Middle frontal gyrus (tissue), 1 donor: Measurements from ENCODE around the gene RHOD.

Source experiments
- DNase-seq: peaks from one replicate; pipeline ENCODE4 v3.0.0-alpha.2; 2015; ENCODE audit warnings: low spot score; ENCODE audit errors: extremely low spot score

The RHOD gene

GRCh38 chr11:67059671-67060070, 3.0 kb downstream of the RHOD start:
- DNase-seq = no peak

- DNase-seq = no peak
Measured at GRCh38 chr11:67060111-67060522, 3.5 kb downstream of the RHOD start.

- DNase-seq = no peak
Measured at GRCh38 chr11:67062526-67063373, 6.1 kb downstream of the RHOD start.

GRCh38 chr11:67066333-67066709, 9.7 kb downstream of the RHOD start:
- DNase-seq = no peak

GRCh38 chr11:67071420-67072284, 15.0 kb downstream of the RHOD start:
- DNase-seq = no peak

- DNase-seq = no peak
Measured at GRCh38 chr11:67072295-67072694, 15.6 kb downstream of the RHOD start.

- no peak for DNase-seq
Measured at GRCh38 chr11:67073908-67074307, 17.3 kb downstream of the RHOD start.

- no peak for DNase-seq
Measured at GRCh38 chr11:67076202-67076601, 19.6 kb downstream of the RHOD start.

GRCh38 chr11:67079065-67079705, 22.5 kb downstream of the RHOD start:
- DNase-seq = no peak

GRCh38 chr11:67082071-67082791, 25.6 kb downstream of the RHOD start:
- no peak for DNase-seq

- no peak for DNase-seq
Measured at GRCh38 chr11:67083786-67084366, 27.2 kb downstream of the RHOD start.

GRCh38 chr11:67085617-67086016, 29.0 kb downstream of the RHOD start:
- DNase-seq = no peak

GRCh38 chr11:67090717-67091116, 34.1 kb downstream of the RHOD start:
- no peak for DNase-seq

GRCh38 chr11:67095214-67095507, 38.5 kb downstream of the RHOD start:
- DNase-seq = no peak

- DNase-seq = no peak
Measured at GRCh38 chr11:67098799-67099429, 42.3 kb downstream of the RHOD start.

GRCh38 chr11:67099831-67100324, 43.2 kb downstream of the RHOD start:
- DNase-seq = no peak

- DNase-seq = no peak
Measured at GRCh38 chr11:67102664-67103063, 46.0 kb downstream of the RHOD start.

GRCh38 chr11:67105964-67106363, 49.3 kb downstream of the RHOD start:
- no peak for DNase-seq

GRCh38 chr11:67111261-67111660, 54.6 kb downstream of the RHOD start:
- DNase-seq = no peak

- DNase-seq = no peak
Measured at GRCh38 chr11:67113231-67113721, 56.6 kb downstream of the RHOD start.
